NCI-H446 treated with DMSO at 0.1 percent for 48 hours (cell line): Measurements from ENCODE around the gene CDC25C.
A peak's percentile ranks its signal among the peaks of the same experiment; 100 is the strongest.

Experiments used
- DNase-seq: peaks from one replicate; lab custom pipeline; 2025; lab: John Stamatoyannopoulos, UW

CDC25C gene

GRCh38 chr5:138331449-138332368 lies at the start of gene CDC25C:
Gene CDC25C, minus strand, starts transcription at chr5:138331804. Its CDS starts 624 bp downstream, at chr5:138331180.
- peak; percentile 98 for DNase-seq

- DNase-seq = no peak
Measured at GRCh38 chr5:138372653-138373052, 41.0 kb upstream of the CDC25C start.

- no peak for DNase-seq
Measured at GRCh38 chr5:138372225-138372624, 40.6 kb upstream of the CDC25C start.

- no peak for DNase-seq
Measured at GRCh38 chr5:138371454-138371853, 39.9 kb upstream of the CDC25C start.

GRCh38 chr5:138370537-138370936 lies 38.9 kb upstream of the CDC25C start:
- no peak for DNase-seq

GRCh38 chr5:138369706-138370105 lies 38.1 kb upstream of the CDC25C start:
- DNase-seq = no peak

- DNase-seq = no peak
Measured at GRCh38 chr5:138369261-138369660, 37.7 kb upstream of the CDC25C start.

- DNase-seq = no peak
Measured at GRCh38 chr5:138366632-138367382, 35.2 kb upstream of the CDC25C start.

- DNase-seq = no peak
Measured at GRCh38 chr5:138364576-138364975, 33.0 kb upstream of the CDC25C start.

GRCh38 chr5:138360941-138361452 lies 29.4 kb upstream of the CDC25C start:
- DNase-seq = no peak

GRCh38 chr5:138359621-138360020 lies 28.0 kb upstream of the CDC25C start:
- no peak for DNase-seq

- DNase-seq = no peak
Measured at GRCh38 chr5:138354926-138355378, 23.3 kb upstream of the CDC25C start.

- DNase-seq = no peak
Measured at GRCh38 chr5:138354387-138354786, 22.8 kb upstream of the CDC25C start.

GRCh38 chr5:138353560-138354080 lies 22.0 kb upstream of the CDC25C start:
- no peak for DNase-seq

GRCh38 chr5:138352722-138353559 lies 21.3 kb upstream of the CDC25C start:
- DNase-seq = peak; percentile 22

- DNase-seq = peak; percentile 51
Measured at GRCh38 chr5:138352071-138352721, 20.6 kb upstream of the CDC25C start, which contains the start of gene KDM3B. Gene KDM3B, plus strand, starts transcription at chr5:138352685. Its CDS starts 111 bp downstream, at chr5:138352796.

- no peak for DNase-seq
Measured at GRCh38 chr5:138351517-138351916, 19.9 kb upstream of the CDC25C start.

GRCh38 chr5:138351056-138351455 lies 19.5 kb upstream of the CDC25C start:
- no peak for DNase-seq

GRCh38 chr5:138350563-138350890 lies 18.9 kb upstream of the CDC25C start:
- no peak for DNase-seq

- DNase-seq = no peak
Measured at GRCh38 chr5:138349852-138350562, 18.4 kb upstream of the CDC25C start.
